Activated naive CD8-positive, alpha-beta T cell treated with anti-CD3 and anti-CD28 coated beads, Interleukin-2, amount 50 U/mL, for 24 hours (primary cell): ENCODE results near the gene CLDN22.

Experiments used
- ATAC-seq: fragments of 150-1000 bp; cut with Tn5 transposase; one replicate; pipeline ENCODE4 v1.10.0; 2021
- DNase-seq: peaks from one replicate; pipeline ENCODE4 v3.0.0; 2021
- H3K27ac Mint-ChIP-seq: one replicate; pipeline ENCODE4 v1.8.0; 2021; ENCODE audit warnings: mild to moderate bottlenecking, mixed read lengths
- H3K27me3 Mint-ChIP-seq: one replicate; pipeline ENCODE4 v1.8.0; 2021; ENCODE audit warnings: mixed read lengths
- H3K36me3 Mint-ChIP-seq: one replicate; pipeline ENCODE4 v1.8.0; 2021; ENCODE audit warnings: low read depth, mixed read lengths
- H3K4me1 Mint-ChIP-seq: one replicate; pipeline ENCODE4 v1.8.0; 2021; ENCODE audit warnings: mixed read lengths
- H3K4me3 Mint-ChIP-seq: one replicate; pipeline ENCODE4 v1.8.0; 2021; ENCODE audit warnings: mild to moderate bottlenecking, moderate library complexity, mixed read lengths
- H3K9me3 Mint-ChIP-seq: one replicate; pipeline ENCODE4 v1.8.0; 2021; ENCODE audit warnings: mixed read lengths

Gene CLDN22

DNA sequence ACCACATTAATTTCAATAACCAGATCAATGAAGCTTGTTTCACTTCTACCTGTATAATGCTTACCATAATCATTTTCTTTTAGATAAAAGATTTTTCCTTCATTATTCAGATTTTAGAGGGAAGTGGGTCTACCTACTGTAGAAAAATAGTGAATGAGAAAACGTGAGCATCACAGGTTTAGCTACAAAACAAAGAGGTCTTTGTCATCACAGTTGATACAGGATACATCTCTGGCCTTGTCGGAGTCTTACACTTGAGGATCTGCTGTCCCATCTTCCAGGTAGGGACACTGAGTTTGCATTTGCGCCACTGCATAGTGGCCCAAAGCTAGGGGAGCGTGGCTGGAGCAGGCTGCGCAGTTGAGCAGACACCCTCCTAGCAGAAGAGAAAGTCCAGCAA, 1.4 kb upstream of the CLDN22 start:
- Mint-ChIP-seq H3K9me3 (no peaks in the 10 kb centered on the region), H3K4me3 (no peak overlapping the region), H3K27me3 (no peaks in the 10 kb centered on the region), H3K36me3 (no peaks in the 10 kb centered on the region), H3K27ac (no peak overlapping the region), H3K4me1 (peaks cover 11% of the 10 kb centered on the region)
- ATAC-seq (no peak), DNase-seq (no peak)

DNA sequence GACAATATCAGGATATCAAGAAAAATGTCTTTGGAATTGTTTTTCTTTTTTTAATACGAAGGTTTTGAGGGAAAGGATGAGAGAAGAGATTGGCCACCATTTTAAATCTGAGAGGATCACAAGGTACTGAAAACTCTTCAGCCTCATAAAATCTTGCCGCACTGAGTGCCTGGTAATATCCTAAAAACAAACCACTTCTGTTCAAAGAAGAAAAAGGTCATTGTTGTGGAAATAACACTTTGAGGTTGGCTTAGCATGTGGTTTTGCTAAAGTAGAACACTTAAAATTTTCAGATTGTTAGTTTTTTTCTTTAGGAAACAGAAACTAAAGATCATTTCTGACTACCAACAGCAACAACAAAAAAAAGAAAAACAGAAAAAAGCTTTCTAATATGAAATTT, 1.0 kb upstream of the CLDN22 start:
- Mint-ChIP-seq H3K4me1 (peaks cover 11% of the 10 kb centered on the region), H3K9me3 (no peaks in the 10 kb centered on the region), H3K36me3 (no peaks in the 10 kb centered on the region), H3K27me3 (no peaks in the 10 kb centered on the region), H3K4me3 (no peak overlapping the region), H3K27ac (no peak overlapping the region)
- ATAC-seq (no peak), DNase-seq (no peak)

DNA sequence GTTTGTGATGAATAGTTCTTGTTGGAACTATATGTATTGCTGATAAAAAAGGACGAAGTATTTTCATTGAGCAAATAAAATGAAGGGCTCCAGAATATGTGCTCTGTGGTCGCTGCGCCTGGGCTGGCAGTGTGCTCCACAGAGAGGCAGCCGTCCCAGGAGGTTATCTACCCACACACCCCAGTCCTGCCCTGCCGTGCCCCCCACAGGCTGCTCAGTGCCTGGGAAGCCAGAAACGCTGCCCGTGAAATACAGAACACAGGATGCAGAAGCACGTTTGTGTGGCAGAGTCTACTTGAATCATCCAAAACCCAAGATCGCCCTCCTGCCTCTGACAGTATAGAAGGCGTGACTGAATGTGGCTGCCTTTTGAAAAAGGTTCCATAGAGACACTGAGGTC, 1.4 kb downstream of the CLDN22 start:
- no peak overlapping the region for H3K27ac Mint-ChIP-seq
- no peak for DNase-seq
- ATAC-seq: no peak
- H3K9me3 Mint-ChIP-seq: no peaks in the 10 kb centered on the region
- peaks cover 11% of the 10 kb centered on the region for H3K4me1 Mint-ChIP-seq
- no peak overlapping the region for H3K4me3 Mint-ChIP-seq
- H3K27me3 Mint-ChIP-seq: no peaks in the 10 kb centered on the region
- H3K36me3 Mint-ChIP-seq: no peaks in the 10 kb centered on the region

DNA sequence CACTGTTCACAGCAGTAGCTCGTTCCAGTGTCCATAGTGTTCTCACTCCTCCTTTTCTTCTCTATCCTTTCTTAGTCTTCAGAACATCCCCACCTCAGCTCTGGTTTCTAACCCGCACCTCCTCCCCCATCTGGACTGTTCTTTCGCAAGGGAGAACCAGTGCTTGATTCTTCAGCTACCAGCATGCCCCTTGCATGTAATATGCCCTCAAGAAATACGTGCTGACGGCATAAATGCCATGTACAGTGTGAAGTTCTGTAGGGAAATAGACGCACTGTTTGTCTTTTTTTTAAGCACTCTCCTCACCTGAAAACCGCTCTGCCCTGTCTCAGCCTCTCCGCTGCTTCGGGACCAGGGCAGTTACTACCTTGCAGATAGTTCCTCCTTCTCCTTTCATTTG, 5.3 kb downstream of the CLDN22 start:
- Mint-ChIP-seq H3K4me3 (no peak overlapping the region), H3K27ac (no peak overlapping the region), H3K36me3 (no peaks in the 10 kb centered on the region), H3K27me3 (peaks cover 2% of the 10 kb centered on the region), H3K9me3 (no peaks in the 10 kb centered on the region), H3K4me1 (no peaks in the 10 kb centered on the region)
- ATAC-seq (no peak), DNase-seq (no peak)

DNA sequence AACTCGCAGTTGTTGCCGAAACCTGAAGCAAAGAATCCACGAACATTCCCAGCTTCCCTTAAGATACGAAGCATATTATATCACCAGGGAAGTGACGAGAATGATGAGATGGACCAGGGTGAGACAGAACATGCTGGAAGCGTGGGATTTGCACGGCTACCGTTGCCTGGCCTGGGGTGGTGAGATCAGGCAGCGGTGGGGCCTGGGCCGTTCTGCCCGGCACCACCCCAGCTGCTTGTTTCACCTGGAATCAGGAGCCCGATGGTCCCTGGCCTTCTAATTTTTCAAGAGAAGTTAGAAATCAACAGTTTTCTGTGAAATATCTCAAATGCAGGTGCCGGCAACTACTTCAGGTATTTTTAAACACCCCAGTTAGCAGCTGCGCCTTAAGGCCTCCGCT, 5.7 kb downstream of the CLDN22 start:
- Mint-ChIP-seq H3K9me3 (no peaks in the 10 kb centered on the region), H3K4me3 (no peak overlapping the region), H3K27me3 (peaks cover 2% of the 10 kb centered on the region), H3K4me1 (no peaks in the 10 kb centered on the region), H3K36me3 (no peaks in the 10 kb centered on the region), H3K27ac (no peak overlapping the region)
- no peak for DNase-seq
- ATAC-seq: no peak

DNA sequence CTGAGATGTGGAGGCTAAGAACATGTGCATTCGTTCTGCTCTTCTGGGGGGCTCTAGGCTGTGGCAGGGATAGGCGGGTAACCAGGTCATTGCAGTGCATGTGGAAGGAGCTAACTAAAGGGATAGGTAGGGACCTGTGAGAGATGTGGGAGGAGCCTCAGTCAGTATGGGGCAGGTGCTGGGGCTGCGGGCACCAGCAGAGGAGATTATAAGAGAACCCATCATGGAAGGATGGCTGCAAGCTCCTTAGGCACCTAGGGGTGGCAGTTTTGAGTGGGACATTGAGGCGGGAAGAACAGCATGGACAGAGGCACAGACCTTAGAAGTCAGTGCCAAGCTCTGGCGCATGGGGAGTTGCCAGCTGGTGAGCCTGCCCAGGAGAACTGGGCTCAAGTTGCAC, 7.2 kb downstream of the CLDN22 start:
- Mint-ChIP-seq H3K27ac (no peak overlapping the region), H3K9me3 (no peaks in the 10 kb centered on the region), H3K27me3 (peaks cover 2% of the 10 kb centered on the region), H3K36me3 (no peaks in the 10 kb centered on the region), H3K4me1 (no peaks in the 10 kb centered on the region), H3K4me3 (no peak overlapping the region)
- DNase-seq (no peak), ATAC-seq (no peak)

DNA sequence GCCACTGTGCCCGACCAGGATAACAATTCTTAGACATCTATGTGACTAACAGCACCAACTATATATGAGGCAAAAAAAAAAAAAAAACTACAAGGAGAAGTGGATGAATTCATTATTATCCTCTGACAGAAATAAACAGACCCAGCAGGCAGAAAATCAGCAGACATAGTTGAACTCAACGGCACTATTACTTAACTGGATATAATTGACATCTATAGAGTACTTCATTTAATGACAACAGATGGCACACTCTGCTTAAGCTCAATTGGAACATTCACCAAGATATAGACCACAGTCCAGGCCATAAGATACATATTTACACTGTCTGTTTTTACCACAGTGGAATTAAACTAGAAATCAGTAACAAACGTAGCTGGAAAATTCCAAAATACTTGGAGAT, 13.3 kb downstream of the CLDN22 start:
- DNase-seq: no peak
- peaks cover 4% of the 10 kb centered on the region for H3K27me3 Mint-ChIP-seq
- no peak for ATAC-seq
- H3K27ac Mint-ChIP-seq: no peak overlapping the region
- no peaks in the 10 kb centered on the region for H3K36me3 Mint-ChIP-seq
- no peak overlapping the region for H3K4me3 Mint-ChIP-seq
- H3K9me3 Mint-ChIP-seq: no peaks in the 10 kb centered on the region
- no peaks in the 10 kb centered on the region for H3K4me1 Mint-ChIP-seq

DNA sequence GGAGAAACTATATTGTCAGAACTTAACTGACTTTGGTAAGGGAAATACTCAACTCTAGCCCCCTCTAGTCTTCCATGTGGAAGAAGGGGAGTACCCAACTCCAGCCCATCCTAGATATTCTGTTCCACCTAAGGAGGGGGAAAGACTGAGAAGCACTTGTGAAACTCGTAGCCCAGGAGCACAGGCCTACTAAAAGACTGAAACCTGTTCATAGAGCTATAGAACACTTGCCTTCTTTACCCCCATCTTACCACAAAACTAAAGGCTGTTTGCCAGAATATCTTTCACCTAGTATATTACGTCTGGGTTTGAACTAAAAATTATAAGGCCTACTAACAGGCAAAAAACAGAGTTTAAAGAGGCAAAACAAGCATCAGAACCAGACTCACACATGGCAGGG, 15.5 kb downstream of the CLDN22 start:
- Mint-ChIP-seq H3K27me3 (peaks cover 4% of the 10 kb centered on the region), H3K27ac (no peak overlapping the region), H3K4me1 (no peaks in the 10 kb centered on the region), H3K36me3 (no peaks in the 10 kb centered on the region), H3K9me3 (no peaks in the 10 kb centered on the region), H3K4me3 (no peak overlapping the region)
- ATAC-seq (no peak), DNase-seq (no peak)

DNA sequence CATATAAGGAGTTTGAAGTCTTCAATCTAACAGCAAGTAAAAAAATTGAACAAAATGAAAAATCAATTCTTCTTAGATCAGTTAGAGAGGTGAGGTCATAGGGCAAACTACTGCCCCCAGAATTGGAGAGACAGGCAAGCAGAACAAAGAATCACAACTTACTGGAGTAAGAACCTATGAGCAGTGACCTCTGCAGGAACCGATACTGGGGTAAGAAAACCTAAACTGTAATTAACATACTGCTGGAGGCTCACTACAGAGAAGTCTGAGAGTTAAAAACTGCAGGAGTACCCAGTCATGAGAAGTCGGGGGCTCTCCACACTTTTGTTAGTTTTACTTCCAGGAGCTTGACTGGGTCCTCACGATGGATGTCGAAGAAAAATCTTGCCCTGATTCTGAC, 16.0 kb downstream of the CLDN22 start:
- H3K27me3 Mint-ChIP-seq: peaks cover 4% of the 10 kb centered on the region
- no peak overlapping the region for H3K4me3 Mint-ChIP-seq
- H3K4me1 Mint-ChIP-seq: no peaks in the 10 kb centered on the region
- no peaks in the 10 kb centered on the region for H3K36me3 Mint-ChIP-seq
- H3K9me3 Mint-ChIP-seq: no peaks in the 10 kb centered on the region
- ATAC-seq (no peak), DNase-seq (no peak)
- no peak overlapping the region for H3K27ac Mint-ChIP-seq

DNA sequence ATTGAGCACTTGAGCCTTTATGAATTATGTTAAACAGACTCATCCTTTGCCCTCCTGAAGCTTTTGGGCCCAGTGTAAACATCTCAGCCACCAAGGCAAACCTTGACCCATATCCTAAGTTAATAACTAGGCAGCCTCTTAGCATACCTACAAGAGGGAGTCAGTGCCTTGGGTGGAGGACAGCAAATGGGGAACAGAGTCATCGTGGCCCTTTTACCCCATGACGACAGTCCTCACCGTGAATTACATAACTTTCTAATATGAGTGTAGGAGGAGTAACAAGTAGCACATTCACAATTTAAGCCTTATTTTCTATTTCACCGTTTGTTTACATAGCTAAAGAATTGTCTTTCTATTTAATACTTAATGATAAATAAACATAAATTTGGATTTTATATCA, 16.8 kb downstream of the CLDN22 start:
- no peak for ATAC-seq
- Mint-ChIP-seq H3K4me1 (no peaks in the 10 kb centered on the region), H3K9me3 (no peaks in the 10 kb centered on the region), H3K36me3 (no peaks in the 10 kb centered on the region), H3K27me3 (peaks cover 4% of the 10 kb centered on the region), H3K4me3 (no peak overlapping the region), H3K27ac (no peak overlapping the region)
- no peak for DNase-seq

DNA sequence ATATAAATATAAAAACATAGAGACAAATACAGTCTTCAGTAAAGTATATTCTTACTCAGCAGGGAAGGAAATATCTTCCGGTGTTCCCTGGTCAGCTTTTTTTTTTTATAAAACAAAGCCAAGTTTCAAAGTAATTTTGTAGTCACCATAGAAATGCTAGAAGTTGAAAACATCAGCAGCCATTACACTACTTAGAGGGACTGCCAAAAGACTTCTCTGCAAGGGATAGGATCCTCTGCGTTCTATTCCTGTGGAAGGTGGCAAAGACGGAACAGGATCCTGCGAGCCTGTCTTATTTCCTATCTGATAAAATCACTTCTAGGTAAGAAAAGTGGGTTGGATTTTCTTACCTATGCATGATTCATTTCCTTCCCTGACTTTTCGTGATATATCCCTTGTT, 19.4 kb downstream of the CLDN22 start:
- H3K9me3 Mint-ChIP-seq: no peaks in the 10 kb centered on the region
- ATAC-seq: no peak
- H3K27ac Mint-ChIP-seq: no peak overlapping the region

DNA sequence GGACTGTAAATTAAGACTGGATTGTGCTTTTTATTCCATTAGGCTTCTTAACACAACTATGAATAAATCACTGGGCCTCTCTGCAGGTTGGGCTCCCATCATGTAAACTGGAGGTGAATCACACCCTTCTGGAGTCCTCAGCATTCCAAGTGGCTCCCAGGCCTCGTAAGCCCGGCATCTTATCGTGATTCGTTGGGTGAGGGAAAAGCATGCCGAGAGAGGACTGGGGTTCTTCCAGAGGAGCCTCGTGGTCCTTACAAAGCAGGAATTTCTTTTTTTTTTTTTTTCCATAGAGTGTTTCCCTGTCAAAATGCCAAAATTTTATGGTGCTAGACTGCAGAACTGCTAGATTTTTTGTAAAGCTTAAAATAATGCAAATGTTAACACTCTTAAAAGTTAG, 20.0 kb downstream of the CLDN22 start:
- H3K4me3 Mint-ChIP-seq: no peak overlapping the region
- ATAC-seq (no peak), DNase-seq (no peak)
- H3K27ac Mint-ChIP-seq: no peak overlapping the region
- no peaks in the 10 kb centered on the region for H3K36me3 Mint-ChIP-seq
- no peaks in the 10 kb centered on the region for H3K9me3 Mint-ChIP-seq
- H3K4me1 Mint-ChIP-seq: no peaks in the 10 kb centered on the region
- peaks cover 6% of the 10 kb centered on the region for H3K27me3 Mint-ChIP-seq

More for the DNA sequence above, 19.4 kb downstream of the CLDN22 start:
- no peaks in the 10 kb centered on the region for H3K4me1 Mint-ChIP-seq
- no peak for DNase-seq
- peaks cover 7% of the 10 kb centered on the region for H3K27me3 Mint-ChIP-seq
- H3K36me3 Mint-ChIP-seq: no peaks in the 10 kb centered on the region
- H3K4me3 Mint-ChIP-seq: no peak overlapping the region

DNA sequence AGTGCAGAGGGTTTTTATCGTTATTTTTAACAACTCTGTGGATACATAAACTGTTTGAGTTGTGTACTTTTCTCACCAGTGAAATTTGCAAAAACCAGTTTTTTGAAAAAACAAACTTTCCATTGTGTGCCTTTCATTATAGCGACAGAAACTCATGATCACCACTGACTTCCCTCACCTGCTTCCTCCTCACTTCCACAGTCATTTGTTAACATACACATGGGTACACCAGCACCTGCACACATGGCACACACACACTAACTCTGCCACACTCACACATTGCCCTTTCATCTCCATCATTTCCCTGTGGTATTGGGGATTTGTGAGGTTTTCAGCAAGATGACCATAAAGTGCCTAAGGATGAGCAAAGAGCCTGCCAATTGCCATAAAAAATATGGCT, 20.6 kb downstream of the CLDN22 start:
- DNase-seq (no peak), ATAC-seq (no peak)
- Mint-ChIP-seq H3K36me3 (no peaks in the 10 kb centered on the region), H3K27ac (no peak overlapping the region), H3K9me3 (no peaks in the 10 kb centered on the region), H3K4me1 (no peaks in the 10 kb centered on the region), H3K4me3 (no peak overlapping the region), H3K27me3 (peaks cover 3% of the 10 kb centered on the region)

DNA sequence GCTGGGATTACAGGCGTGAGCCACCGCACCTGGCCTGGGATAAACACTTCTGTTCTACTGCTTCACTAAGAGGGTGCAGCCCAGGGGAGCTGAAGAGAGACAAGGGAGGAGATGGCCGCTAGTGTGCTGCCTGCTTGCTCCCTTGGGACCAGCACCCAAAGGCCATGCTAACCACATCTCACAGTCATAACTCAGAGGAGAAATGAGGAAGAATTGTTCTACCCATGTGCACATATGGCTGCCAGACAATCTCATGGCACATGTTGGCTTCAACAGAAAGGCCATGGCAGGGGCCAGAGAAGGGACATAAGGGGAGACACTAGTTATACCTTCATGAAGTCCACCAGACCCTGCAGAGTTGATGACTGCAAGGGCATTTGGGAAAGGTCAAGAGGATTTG, 22.4 kb downstream of the CLDN22 start:
- Mint-ChIP-seq H3K27me3 (peaks cover 3% of the 10 kb centered on the region), H3K9me3 (no peaks in the 10 kb centered on the region), H3K36me3 (no peaks in the 10 kb centered on the region), H3K4me1 (no peaks in the 10 kb centered on the region), H3K4me3 (no peak overlapping the region), H3K27ac (no peak overlapping the region)
- ATAC-seq (no peak), DNase-seq (no peak)

DNA sequence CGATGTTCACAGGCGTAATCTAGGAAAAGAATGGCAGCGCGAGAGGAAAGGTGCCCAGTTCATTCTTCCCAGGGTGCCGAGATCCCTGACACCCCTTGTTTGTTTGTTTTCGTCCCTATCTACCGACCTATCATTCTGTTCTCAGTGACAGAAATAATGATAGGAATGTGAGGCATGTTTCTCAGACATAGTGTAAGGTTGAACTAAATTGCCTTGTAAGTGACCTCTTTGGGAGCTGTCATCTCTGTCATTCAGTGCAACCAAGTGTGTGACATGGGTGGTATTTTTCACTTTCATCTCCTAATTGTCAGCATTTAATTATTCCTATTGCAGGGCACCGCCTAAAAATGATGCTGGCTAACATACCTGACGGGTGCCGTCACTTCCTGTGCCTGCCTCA, 24.4 kb downstream of the CLDN22 start:
- Mint-ChIP-seq H3K9me3 (no peaks in the 10 kb centered on the region), H3K4me3 (no peak overlapping the region), H3K27me3 (peaks cover 3% of the 10 kb centered on the region), H3K4me1 (no peaks in the 10 kb centered on the region), H3K36me3 (no peaks in the 10 kb centered on the region), H3K27ac (no peak overlapping the region)
- ATAC-seq (no peak), DNase-seq (no peak)

DNA sequence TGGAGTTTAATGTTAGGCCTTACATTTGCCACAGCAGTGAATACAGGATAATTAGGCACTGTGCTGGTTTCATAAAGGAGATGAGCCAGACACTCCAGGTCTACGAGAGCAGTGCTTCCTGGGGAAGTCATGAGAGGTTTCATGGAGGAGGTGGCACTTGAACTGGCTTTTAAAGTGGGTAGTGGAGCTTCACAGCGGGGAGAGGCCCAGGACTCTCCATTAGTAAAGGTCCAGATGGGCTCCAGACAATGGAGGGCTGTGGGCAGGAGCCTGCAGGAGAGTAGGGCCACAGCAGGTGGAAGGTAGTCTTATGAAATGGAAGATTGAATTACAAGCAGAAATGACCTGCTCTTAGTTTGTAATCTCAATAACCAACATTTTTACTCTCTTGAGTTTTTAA, 29.0 kb downstream of the CLDN22 start:
- DNase-seq (no peak), ATAC-seq (no peak)
- H3K27ac Mint-ChIP-seq: no peak overlapping the region
- H3K4me1 Mint-ChIP-seq: no peaks in the 10 kb centered on the region
- H3K9me3 Mint-ChIP-seq: no peaks in the 10 kb centered on the region
- no peaks in the 10 kb centered on the region for H3K36me3 Mint-ChIP-seq
- no peaks in the 10 kb centered on the region for H3K27me3 Mint-ChIP-seq
- no peak overlapping the region for H3K4me3 Mint-ChIP-seq
